Breast epithelium (tissue), 4 donors: ENCODE results near the gene DCD. TPM values are rescaled to one million over a fixed set of nuclear protein-coding genes. Genes with fewer than 3 reads are reported as not detected.

Source experiments
- DNase-seq, 2 donors: peaks; one replicate each; pipeline ENCODE4 v3.0.0-alpha.2; 2019; ENCODE audit warnings: low spot score in 2 of 2
- H3K27ac ChIP-seq, 2 donors: fragments of 200-600 bp; sonication (generic) in 1 of 2; one replicate each; pipeline ENCODE4 v1.5.1; 2016 to 2019; ENCODE audit warnings: mild to moderate bottlenecking in 1 of 2
- H3K27me3 ChIP-seq, 2 donors: fragments of 200-600 bp; sonication (generic) in 1 of 2; one replicate each; pipeline versions ENCODE4 v1.5.1 to v1.6.0; 2017 to 2019; ENCODE audit warnings: control low read depth in 1 of 2, mild to moderate bottlenecking in 1 of 2
- H3K36me3 ChIP-seq: fragments of 200-600 bp; one replicate; pipeline ENCODE4 v1.5.1; 2019
- H3K4me1 ChIP-seq, 2 donors: fragments of 200-600 bp; sonication (generic); one replicate each; pipeline ENCODE4 v1.5.1; 2016 to 2019; ENCODE audit warnings: control low read depth in 1 of 2
- H3K4me3 ChIP-seq, 3 donors: fragments of 200-600 bp; sonication (generic); 1 replicate in 2 of 3; 2 replicates in 1 of 3; pipeline ENCODE4 v1.5.1; 2016 to 2019; ENCODE audit warnings: mild to moderate bottlenecking in 3 of 3, moderate library complexity in 2 of 3
- H3K9me3 ChIP-seq, 2 donors: fragments of 200-600 bp; sonication (generic) in 1 of 2; one replicate each; pipeline ENCODE4 v1.5.1; 2016 to 2019; ENCODE audit warnings: control low read depth in 1 of 2
- POLR2A ChIP-seq: fragments of 450-650 bp; IDR thresholded peaks from one replicate; pipeline ENCODE4 v1.6.1; 2016; ENCODE audit warnings: antibody characterized with exemption, mild to moderate bottlenecking, moderate library complexity
- POLR2AphosphoS5 ChIP-seq, 3 donors: sonication (generic); formaldehyde crosslinking; IDR thresholded peaks; one replicate each; pipeline ENCODE4 v1.6.1; 2017; ENCODE audit warnings: antibody characterized with exemption in 3 of 3
- intact Hi-C: fragments of 100-400 bp; cut with DNase I; formaldehyde crosslinking; loops from one replicate; pipeline ENCODE4 v1.15.1; 2023; ENCODE audit warnings: low total_unique reads
- total RNA-seq, 3 donors: library from RNA; depleted of rRNA; stranded (reverse); fragments of >200 nt; gene quantifications; one replicate each; pipeline ENCODE4 v1.1.0, GENCODE V29; 2016
- TF ChIP-seq, protein P1 (sequence below), 3 donors: fragments of 450-650 bp; IDR thresholded peaks; one replicate each; pipeline ENCODE4 v1.5.1; 2016 to 2017; ENCODE audit warnings: antibody characterized with exemption in 3 of 3, mild to moderate bottlenecking in 3 of 3, moderate library complexity in 3 of 3

Gene DCD
- total RNA-seq, 3 donors from 2014 or later: not detected

GRCh38 chr12:54596526-54596946, 51.6 kb downstream of the DCD start:
- no peak for TF ChIP-seq POLR2AphosphoS5 (IDR thresholded peaks at IDR 0.05)
- TF ChIP-seq, protein P1, sequence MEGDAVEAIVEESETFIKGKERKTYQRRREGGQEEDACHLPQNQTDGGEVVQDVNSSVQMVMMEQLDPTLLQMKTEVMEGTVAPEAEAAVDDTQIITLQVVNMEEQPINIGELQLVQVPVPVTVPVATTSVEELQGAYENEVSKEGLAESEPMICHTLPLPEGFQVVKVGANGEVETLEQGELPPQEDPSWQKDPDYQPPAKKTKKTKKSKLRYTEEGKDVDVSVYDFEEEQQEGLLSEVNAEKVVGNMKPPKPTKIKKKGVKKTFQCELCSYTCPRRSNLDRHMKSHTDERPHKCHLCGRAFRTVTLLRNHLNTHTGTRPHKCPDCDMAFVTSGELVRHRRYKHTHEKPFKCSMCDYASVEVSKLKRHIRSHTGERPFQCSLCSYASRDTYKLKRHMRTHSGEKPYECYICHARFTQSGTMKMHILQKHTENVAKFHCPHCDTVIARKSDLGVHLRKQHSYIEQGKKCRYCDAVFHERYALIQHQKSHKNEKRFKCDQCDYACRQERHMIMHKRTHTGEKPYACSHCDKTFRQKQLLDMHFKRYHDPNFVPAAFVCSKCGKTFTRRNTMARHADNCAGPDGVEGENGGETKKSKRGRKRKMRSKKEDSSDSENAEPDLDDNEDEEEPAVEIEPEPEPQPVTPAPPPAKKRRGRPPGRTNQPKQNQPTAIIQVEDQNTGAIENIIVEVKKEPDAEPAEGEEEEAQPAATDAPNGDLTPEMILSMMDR (IDR thresholded peaks at IDR 0.05): peak; percentile 47 to 63 (median 48)
- Histone ChIP-seq H3K4me1 (no peaks in the 10 kb centered on the region), H3K27me3 (no peaks in the 10 kb centered on the region), H3K36me3 (no peaks in the 10 kb centered on the region), H3K4me3 (no peak overlapping the region), H3K27ac (no peak overlapping the region), H3K9me3 (no peaks in the 10 kb centered on the region)
- DNase-seq: peak; percentile 31 to 71
- intact Hi-C loops: loop anchor here (5.0 kb wide), 1 partner anchor 356 kb away; no protein-coding TSS in a partner anchor

DNA sequence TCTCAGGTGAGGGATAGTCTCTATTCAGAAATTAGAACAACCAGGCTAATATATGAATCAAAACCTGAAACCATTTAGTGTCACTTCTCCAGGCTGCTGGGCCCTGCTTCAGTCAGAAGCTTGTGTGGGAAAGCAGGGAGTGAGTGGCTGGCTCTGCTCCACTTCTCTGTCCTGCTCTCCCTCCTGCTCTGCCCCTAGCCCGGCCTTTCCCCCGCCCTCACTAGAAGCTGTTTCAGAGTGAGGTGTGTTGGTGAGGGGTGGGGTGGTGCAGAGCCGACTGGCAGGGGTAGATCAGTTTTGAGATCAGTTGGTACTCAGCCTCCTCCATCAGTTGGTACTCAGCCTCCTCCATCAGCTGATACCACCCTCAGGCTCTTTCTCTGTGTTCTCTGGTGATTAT, 52.7 kb downstream of the DCD start:
- Histone ChIP-seq H3K9me3 (no peaks in the 10 kb centered on the region), H3K27ac (no peak overlapping the region), H3K36me3 (no peaks in the 10 kb centered on the region), H3K4me1 (no peaks in the 10 kb centered on the region), H3K4me3 (no peak overlapping the region), H3K27me3 (no peaks in the 10 kb centered on the region)
- TF ChIP-seq POLR2AphosphoS5 (IDR thresholded peaks at IDR 0.05) (no peak), POLR2A (no peak)
- TF ChIP-seq, protein P1 (IDR thresholded peaks at IDR 0.05): no peak
- no peak for DNase-seq
- intact Hi-C loops: loop anchor here (2.0 to 5.0 kb wide), 2 partner anchors 31 to 357 kb away; no protein-coding TSS in a partner anchor

Other genes with a start within 250 kb of the DCD start
- gene ITGA5, start 229.1 kb downstream of the DCD start, total RNA-seq: 100 to 1,000 TPM in 1 of 3 donors, 10 to 100 TPM in 2; 30.4 to 135 (median 81.9) TPM
- gene GTSF1, start 174.8 kb downstream of the DCD start, total RNA-seq: 1 to 10 TPM in 1 of 3 donors, under 1 TPM in 1, not detected in 1; 0.96 to 1.3 TPM
- 10 to 100 TPM; 12.5 to 40.5 (median 15.7) TPM for gene NCKAP1L, start 150.6 kb downstream of the DCD start, total RNA-seq
- 10 to 100 TPM in 2 of 3 donors, 1 to 10 TPM in 1; 6.3 to 34.7 (median 13.8) TPM for gene PDE1B, start 98.8 kb downstream of the DCD start, total RNA-seq
- gene PPP1R1A, start 59.7 kb downstream of the DCD start, total RNA-seq: 100 to 1,000 TPM in 1 of 3 donors, 10 to 100 TPM in 2; 21.6 to 316 (median 29.7) TPM
- gene LACRT, start 13.5 kb downstream of the DCD start, total RNA-seq: not detected
- gene MUCL1, start 206.2 kb upstream of the DCD start, total RNA-seq: 1,000 to 10,000 TPM in 1 of 3 donors, 10 to 100 TPM in 1, 1 to 10 TPM in 1; 3.4 to 4,156 (median 95.6) TPM